Neural cell (in vitro differentiated cells): ENCODE data around the gene SGIP1.

Source experiments
- EP300 ChIP-seq: fragments of 450-650 bp; conservative IDR thresholded peaks from 2 replicates; pipeline ENCODE4 v1.6.1; 2014; ENCODE audit warnings: antibody characterized with exemption, mild to moderate bottlenecking, moderate library complexity; ENCODE audit not compliant: poor library complexity, severe bottlenecking
- EZH2 ChIP-seq: fragments of 200-600, 300-800 bp; shearing (Covaris generic), sonication (generic); IDR thresholded peaks from 2 replicates; pipeline ENCODE4 v1.6.1; 2014; ENCODE audit warnings: antibody characterized with exemption, low read length, borderline replicate concordance, mild to moderate bottlenecking; ENCODE audit not compliant: insufficient read depth, poor library complexity, severe bottlenecking
- MXI1 ChIP-seq: fragments of 450-650 bp; conservative IDR thresholded peaks from 2 replicates; pipeline ENCODE4 v1.6.1; 2014; ENCODE audit warnings: antibody characterized with exemption, mild to moderate bottlenecking; ENCODE audit not compliant: poor library complexity, severe bottlenecking
- POLR2AphosphoS5 ChIP-seq: IDR thresholded peaks from 2 replicates; pipeline ENCODE4 v1.6.1; 2012
- RAD21 ChIP-seq: fragments of 450-650 bp; conservative IDR thresholded peaks from 2 replicates; pipeline ENCODE4 v1.6.1; 2014; ENCODE audit warnings: antibody characterized with exemption, mild to moderate bottlenecking, moderate library complexity
- SMC3 ChIP-seq: fragments of 450-650 bp; conservative IDR thresholded peaks from 2 replicates; pipeline ENCODE4 v1.6.1; 2014; ENCODE audit warnings: antibody characterized with exemption, mild to moderate bottlenecking, moderate library complexity; ENCODE audit not compliant: poor library complexity
- TAF1 ChIP-seq: IDR thresholded peaks from 2 replicates; pipeline ENCODE4 v1.6.1; 2012; ENCODE audit warnings: low read depth
- TF ChIP-seq, protein P1 (sequence below): IDR thresholded peaks from 2 replicates; pipeline ENCODE4 v1.6.1; 2012; ENCODE audit warnings: borderline replicate concordance
- TF ChIP-seq, protein P2 (sequence below): fragments of 450-650 bp; IDR thresholded peaks from 2 replicates; pipeline ENCODE4 v1.5.1; 2014; ENCODE audit warnings: antibody characterized with exemption, mild to moderate bottlenecking, moderate library complexity; ENCODE audit not compliant: poor library complexity, severe bottlenecking

DNA sequence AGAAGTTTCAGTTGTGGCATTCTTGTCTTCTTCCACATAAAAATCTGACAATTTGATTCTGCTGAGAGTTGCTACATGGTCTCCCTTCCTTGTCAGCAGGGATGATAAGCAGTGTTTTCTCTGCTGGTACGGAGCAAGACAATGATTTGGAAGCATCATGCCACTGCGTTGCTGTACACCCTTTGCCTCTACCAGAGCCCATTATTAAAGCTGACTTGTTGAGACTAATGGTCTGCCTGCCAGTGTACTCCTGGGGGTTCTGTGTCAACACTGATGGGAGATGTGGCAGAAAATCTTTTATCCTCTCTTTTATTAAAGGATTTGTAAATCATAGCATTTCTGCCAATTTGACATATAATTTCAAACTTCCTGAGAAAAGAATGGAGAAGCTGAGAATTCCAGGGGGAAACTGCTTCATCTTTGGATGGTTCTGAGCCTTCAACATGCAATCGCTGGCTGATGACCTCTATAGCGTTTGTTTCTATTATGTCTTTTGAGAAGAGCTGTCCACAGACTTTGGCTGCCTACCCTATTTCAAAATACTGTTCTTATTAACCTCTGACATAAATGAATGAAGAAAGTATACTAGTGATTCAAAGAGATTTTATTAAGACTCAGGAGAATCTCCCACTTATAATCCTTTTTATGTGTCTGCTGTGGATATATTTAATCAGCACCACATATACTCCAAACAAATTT lies 170.4 kb downstream of the SGIP1 start:
- peak; percentile 85 for TF ChIP-seq EP300
- no peak for TF ChIP-seq SMC3
- TF ChIP-seq, protein P1, sequence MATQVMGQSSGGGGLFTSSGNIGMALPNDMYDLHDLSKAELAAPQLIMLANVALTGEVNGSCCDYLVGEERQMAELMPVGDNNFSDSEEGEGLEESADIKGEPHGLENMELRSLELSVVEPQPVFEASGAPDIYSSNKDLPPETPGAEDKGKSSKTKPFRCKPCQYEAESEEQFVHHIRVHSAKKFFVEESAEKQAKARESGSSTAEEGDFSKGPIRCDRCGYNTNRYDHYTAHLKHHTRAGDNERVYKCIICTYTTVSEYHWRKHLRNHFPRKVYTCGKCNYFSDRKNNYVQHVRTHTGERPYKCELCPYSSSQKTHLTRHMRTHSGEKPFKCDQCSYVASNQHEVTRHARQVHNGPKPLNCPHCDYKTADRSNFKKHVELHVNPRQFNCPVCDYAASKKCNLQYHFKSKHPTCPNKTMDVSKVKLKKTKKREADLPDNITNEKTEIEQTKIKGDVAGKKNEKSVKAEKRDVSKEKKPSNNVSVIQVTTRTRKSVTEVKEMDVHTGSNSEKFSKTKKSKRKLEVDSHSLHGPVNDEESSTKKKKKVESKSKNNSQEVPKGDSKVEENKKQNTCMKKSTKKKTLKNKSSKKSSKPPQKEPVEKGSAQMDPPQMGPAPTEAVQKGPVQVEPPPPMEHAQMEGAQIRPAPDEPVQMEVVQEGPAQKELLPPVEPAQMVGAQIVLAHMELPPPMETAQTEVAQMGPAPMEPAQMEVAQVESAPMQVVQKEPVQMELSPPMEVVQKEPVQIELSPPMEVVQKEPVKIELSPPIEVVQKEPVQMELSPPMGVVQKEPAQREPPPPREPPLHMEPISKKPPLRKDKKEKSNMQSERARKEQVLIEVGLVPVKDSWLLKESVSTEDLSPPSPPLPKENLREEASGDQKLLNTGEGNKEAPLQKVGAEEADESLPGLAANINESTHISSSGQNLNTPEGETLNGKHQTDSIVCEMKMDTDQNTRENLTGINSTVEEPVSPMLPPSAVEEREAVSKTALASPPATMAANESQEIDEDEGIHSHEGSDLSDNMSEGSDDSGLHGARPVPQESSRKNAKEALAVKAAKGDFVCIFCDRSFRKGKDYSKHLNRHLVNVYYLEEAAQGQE = peak; percentile 55
- peak; percentile 78 for TF ChIP-seq POLR2AphosphoS5
- TF ChIP-seq, protein P2, sequence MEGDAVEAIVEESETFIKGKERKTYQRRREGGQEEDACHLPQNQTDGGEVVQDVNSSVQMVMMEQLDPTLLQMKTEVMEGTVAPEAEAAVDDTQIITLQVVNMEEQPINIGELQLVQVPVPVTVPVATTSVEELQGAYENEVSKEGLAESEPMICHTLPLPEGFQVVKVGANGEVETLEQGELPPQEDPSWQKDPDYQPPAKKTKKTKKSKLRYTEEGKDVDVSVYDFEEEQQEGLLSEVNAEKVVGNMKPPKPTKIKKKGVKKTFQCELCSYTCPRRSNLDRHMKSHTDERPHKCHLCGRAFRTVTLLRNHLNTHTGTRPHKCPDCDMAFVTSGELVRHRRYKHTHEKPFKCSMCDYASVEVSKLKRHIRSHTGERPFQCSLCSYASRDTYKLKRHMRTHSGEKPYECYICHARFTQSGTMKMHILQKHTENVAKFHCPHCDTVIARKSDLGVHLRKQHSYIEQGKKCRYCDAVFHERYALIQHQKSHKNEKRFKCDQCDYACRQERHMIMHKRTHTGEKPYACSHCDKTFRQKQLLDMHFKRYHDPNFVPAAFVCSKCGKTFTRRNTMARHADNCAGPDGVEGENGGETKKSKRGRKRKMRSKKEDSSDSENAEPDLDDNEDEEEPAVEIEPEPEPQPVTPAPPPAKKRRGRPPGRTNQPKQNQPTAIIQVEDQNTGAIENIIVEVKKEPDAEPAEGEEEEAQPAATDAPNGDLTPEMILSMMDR = no peak
- no peak for TF ChIP-seq EZH2
- no peak for TF ChIP-seq RAD21
- TF ChIP-seq TAF1 = no peak
- TF ChIP-seq MXI1 = no peak
